AG04450 (cell line): ENCODE measurements around the gene KRTAP4-12. TPM values are rescaled to one million over a fixed set of nuclear protein-coding genes. Genes with fewer than 3 reads are reported as not detected.
"Not testable (repeated sequence)": the region's sequence is repeated elsewhere in the genome, so short reads cannot be mapped to it uniquely, and the experiment has no call there.

Experiments used
- CTCF ChIA-PET: fragments of 300-600, 350-600 bp; formaldehyde crosslinking; extraction: SDS; loops from one replicate; lab custom pipeline; 2022; ENCODE audit warnings: antibody characterized with exemption, inconsistent platforms; lab: Charles Lee
- POLR2A ChIA-PET: fragments of 350-600 bp; formaldehyde crosslinking; extraction: SDS; loops from one replicate; lab custom pipeline; 2021; ENCODE audit warnings: antibody characterized with exemption, inconsistent platforms; lab: Yijun Ruan, JAX
- DNase-seq: peaks from one replicate; pipeline ENCODE4 v3.0.0-alpha.2; 2011; ENCODE audit warnings: low read depth, low spot score
- H3K27ac ChIP-seq: one replicate; pipeline ENCODE4 v1.5.1; 2012; ENCODE audit warnings: low read depth, low read length, control low read depth
- H3K27me3 ChIP-seq: one replicate; pipeline ENCODE4 v1.6.0; 2012; ENCODE audit warnings: low read length; ENCODE audit not compliant: control insufficient read depth, insufficient read depth
- H3K4me3 ChIP-seq: 2 replicates; pipeline ENCODE4 v1.5.1; 2011; ENCODE audit warnings: mild to moderate bottlenecking, low read depth, low read length, control low read depth
- H3K9me3 ChIP-seq: 2 replicates; pipeline ENCODE4 v1.5.1; 2012; ENCODE audit warnings: low read length; ENCODE audit not compliant: control insufficient read depth, insufficient read depth
- CTCF ChIP-seq: IDR thresholded peaks from 2 replicates; pipeline ENCODE4 v1.5.1; 2011; ENCODE audit warnings: low read depth, low read length, control low read depth, inconsistent platforms
- polyA plus RNA-seq: library from polyadenylated mRNA; depleted of rRNA; stranded (reverse); fragments of >200 nt; gene quantifications from 2 replicates; pipeline ENCODE4 v1.2.3, GENCODE V29; 2011

KRTAP4-12 gene
- polyA plus RNA-seq, 1 experiment, result not detected

DNA sequence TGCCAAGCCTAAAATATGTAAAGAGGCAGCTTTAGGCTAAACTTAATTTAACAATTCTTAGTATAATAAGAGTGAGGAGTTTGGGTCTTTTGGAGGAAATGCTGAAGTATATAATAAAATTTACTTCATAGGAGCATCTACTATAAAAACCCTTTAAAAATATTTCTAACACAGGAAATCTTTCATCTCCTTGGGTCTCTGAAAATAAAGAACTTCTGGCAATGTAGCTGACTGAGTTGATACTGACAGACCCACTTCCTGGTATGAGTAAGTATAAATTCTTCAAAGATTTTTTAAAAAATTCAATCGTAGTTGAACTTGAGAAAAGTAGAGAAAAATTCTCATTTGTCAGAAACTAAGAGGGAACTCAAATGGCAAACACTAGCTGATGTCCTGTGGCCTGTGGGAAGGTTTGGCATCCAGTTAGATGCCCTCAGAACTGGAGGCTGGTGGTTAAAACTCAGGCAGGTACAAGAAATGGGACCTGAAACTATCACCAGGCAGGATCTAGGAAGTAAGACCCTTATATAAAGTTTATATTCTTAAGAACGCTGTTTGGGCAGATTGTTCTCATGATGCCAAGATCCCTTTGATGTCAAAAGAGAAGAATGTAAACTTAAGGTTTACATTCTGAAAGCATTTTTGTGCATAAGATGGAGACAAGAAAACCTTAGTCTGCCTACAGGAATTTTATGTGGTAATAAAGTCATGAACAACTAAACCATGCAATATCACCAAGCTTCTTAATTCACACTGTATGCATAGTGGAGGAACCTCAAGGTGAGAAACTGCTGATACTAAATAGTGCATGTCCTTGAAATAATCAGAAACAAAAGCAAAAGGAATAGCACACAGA lies 10.1 kb upstream of the KRTAP4-12 start:
- TF ChIP-seq CTCF, result no peak
- POLR2A ChIA-PET, result interaction anchor here (0.6 kb wide), 1 partner anchor 408 kb away, joined by 4 read pairs; no protein-coding TSS in a partner anchor

DNA sequence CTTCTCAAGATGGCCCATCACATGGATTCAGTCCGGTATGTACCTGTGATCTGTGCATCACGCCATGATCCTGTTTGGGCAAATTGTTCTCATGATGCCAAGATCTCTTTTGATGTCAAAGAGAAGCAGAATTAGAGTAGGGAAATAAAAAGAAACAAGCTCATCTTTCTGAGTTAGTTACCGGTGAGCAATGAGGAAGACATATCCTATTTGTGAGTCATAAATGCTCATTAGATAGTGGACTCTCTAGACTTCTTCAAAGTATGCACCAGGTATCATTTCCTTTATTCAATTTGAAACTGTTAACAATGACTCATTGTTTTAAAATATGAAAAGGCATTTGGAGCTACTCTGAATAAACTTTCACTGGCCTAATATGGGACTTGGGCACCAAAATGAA lies 8.0 kb upstream of the KRTAP4-12 start:
- Histone ChIP-seq H3K27me3 (no peaks in the 10 kb centered on the region), H3K9me3 (no peaks in the 10 kb centered on the region), H3K4me3 (no peak overlapping the region), H3K27ac (no peak overlapping the region)
- CTCF ChIA-PET, result interaction anchor here (0.8 kb wide), 1 partner anchor 84 kb away, joined by 3 read pairs; no protein-coding TSS in a partner anchor
- no peak for DNase-seq
- TF ChIP-seq CTCF, result no peak
- POLR2A ChIA-PET, result interaction anchor here (1.2 kb wide), 1 partner anchor 73 kb away, joined by 4 read pairs; no protein-coding TSS in a partner anchor

More for the DNA sequence above, 10.1 kb upstream of the KRTAP4-12 start:
- no peak overlapping the region for H3K4me3 ChIP-seq
- DNase-seq, result no peak
- peak overlapping the region; percentile 80 for H3K27ac ChIP-seq
- H3K27me3 ChIP-seq, result no peaks in the 10 kb centered on the region
- H3K9me3 ChIP-seq, result no peaks in the 10 kb centered on the region
- CTCF ChIA-PET, result no interaction called here

GRCh38 chr17:41127371-41127770 lies 3.4 kb upstream of the KRTAP4-12 start:
- POLR2A ChIA-PET, result no interaction called here
- no peaks in the 10 kb centered on the region for H3K27me3 ChIP-seq
- CTCF ChIA-PET, result no interaction called here
- no peak for DNase-seq
- H3K4me3 ChIP-seq, result no peak overlapping the region
- no peaks in the 10 kb centered on the region for H3K9me3 ChIP-seq
- no peak for TF ChIP-seq CTCF
- H3K27ac ChIP-seq, result no peak overlapping the region

- ChIA-PET POLR2A (no interaction called here), CTCF (interaction anchor here (0.6 kb wide), 1 partner anchor 51 kb away, joined by 3 read pairs; no protein-coding TSS in a partner anchor)
- TF ChIP-seq CTCF, result no peak
- no peak for DNase-seq
- Histone ChIP-seq H3K9me3 (no peaks in the 10 kb centered on the region), H3K27ac (no peak overlapping the region), H3K4me3 (no peak overlapping the region), H3K27me3 (no peaks in the 10 kb centered on the region)
Observed at GRCh38 chr17:41126412-41126811, 2.4 kb upstream of the KRTAP4-12 start.

DNA sequence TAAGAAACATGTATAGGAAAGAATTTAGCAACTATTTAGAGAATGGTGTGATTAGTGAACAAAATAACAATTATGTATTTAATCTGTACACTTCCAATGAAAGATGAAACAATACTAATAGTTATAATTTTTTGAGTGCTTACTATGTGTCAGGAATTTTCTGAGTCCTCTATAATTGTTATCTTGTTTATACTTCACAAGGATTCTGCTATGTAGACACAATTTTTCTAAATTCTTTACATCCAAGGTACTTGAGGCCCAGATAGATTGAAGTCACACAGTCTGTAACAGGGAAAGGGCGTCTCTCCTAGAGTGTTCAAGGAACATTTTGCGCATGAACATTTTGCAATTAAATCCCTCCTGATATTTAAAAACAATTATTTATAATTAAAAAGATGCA lies 1.1 kb upstream of the KRTAP4-12 start:
- Histone ChIP-seq H3K27me3 (no peaks in the 10 kb centered on the region), H3K9me3 (no peaks in the 10 kb centered on the region), H3K27ac (no peak overlapping the region), H3K4me3 (no peak overlapping the region)
- ChIA-PET CTCF (interaction anchor here (1.2 kb wide), 1 partner anchor 424 kb away, joined by 6 read pairs; no protein-coding TSS in a partner anchor), POLR2A (no interaction called here)
- no peak for DNase-seq
- TF ChIP-seq CTCF, result no peak

GRCh38 chr17:41123292-41123990 lies 541 bp downstream of the KRTAP4-12 start:
- H3K27me3 ChIP-seq, DNase-seq, H3K27ac ChIP-seq, CTCF ChIA-PET, POLR2A ChIA-PET, H3K9me3 ChIP-seq, H3K4me3 ChIP-seq: not testable (repeated sequence)
